Measurements from ENCODE around the gene CPSF7.

DNA sequence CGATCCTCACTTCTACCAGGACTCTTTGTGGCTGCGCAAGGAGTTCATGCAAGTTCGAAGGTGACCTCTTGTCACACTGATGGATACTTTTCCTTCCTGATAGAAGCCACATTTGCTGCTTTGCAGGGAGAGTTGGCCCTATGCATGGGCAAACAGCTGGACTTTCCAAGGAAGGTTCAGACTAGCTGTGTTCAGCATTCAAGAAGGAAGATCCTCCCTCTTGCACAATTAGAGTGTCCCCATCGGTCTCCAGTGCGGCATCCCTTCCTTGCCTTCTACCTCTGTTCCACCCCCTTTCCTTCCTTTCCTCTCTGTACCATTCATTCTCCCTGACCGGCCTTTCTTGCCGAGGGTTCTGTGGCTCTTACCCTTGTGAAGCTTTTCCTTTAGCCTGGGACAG is 61.1 kb downstream of the CPSF7 start:
- TF ChIP-seq, protein P1, sequence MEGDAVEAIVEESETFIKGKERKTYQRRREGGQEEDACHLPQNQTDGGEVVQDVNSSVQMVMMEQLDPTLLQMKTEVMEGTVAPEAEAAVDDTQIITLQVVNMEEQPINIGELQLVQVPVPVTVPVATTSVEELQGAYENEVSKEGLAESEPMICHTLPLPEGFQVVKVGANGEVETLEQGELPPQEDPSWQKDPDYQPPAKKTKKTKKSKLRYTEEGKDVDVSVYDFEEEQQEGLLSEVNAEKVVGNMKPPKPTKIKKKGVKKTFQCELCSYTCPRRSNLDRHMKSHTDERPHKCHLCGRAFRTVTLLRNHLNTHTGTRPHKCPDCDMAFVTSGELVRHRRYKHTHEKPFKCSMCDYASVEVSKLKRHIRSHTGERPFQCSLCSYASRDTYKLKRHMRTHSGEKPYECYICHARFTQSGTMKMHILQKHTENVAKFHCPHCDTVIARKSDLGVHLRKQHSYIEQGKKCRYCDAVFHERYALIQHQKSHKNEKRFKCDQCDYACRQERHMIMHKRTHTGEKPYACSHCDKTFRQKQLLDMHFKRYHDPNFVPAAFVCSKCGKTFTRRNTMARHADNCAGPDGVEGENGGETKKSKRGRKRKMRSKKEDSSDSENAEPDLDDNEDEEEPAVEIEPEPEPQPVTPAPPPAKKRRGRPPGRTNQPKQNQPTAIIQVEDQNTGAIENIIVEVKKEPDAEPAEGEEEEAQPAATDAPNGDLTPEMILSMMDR (IDR thresholded peaks at IDR 0.05): no peak
- TF ChIP-seq, protein P2, sequence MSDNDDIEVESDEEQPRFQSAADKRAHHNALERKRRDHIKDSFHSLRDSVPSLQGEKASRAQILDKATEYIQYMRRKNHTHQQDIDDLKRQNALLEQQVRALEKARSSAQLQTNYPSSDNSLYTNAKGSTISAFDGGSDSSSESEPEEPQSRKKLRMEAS (IDR thresholded peaks at IDR 0.05; ENCODE audit: low read depth): no peak
- TF ChIP-seq POLR2AphosphoS5 (IDR thresholded peaks at IDR 0.05; ENCODE audit: low read depth, low read length): no peak
- TF ChIP-seq, protein P3, sequence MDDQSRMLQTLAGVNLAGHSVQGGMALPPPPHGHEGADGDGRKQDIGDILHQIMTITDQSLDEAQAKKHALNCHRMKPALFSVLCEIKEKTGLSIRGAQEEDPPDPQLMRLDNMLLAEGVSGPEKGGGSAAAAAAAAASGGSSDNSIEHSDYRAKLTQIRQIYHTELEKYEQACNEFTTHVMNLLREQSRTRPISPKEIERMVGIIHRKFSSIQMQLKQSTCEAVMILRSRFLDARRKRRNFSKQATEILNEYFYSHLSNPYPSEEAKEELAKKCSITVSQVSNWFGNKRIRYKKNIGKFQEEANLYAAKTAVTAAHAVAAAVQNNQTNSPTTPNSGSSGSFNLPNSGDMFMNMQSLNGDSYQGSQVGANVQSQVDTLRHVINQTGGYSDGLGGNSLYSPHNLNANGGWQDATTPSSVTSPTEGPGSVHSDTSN (IDR thresholded peaks at IDR 0.05): no peak
- TF ChIP-seq, protein P4, sequence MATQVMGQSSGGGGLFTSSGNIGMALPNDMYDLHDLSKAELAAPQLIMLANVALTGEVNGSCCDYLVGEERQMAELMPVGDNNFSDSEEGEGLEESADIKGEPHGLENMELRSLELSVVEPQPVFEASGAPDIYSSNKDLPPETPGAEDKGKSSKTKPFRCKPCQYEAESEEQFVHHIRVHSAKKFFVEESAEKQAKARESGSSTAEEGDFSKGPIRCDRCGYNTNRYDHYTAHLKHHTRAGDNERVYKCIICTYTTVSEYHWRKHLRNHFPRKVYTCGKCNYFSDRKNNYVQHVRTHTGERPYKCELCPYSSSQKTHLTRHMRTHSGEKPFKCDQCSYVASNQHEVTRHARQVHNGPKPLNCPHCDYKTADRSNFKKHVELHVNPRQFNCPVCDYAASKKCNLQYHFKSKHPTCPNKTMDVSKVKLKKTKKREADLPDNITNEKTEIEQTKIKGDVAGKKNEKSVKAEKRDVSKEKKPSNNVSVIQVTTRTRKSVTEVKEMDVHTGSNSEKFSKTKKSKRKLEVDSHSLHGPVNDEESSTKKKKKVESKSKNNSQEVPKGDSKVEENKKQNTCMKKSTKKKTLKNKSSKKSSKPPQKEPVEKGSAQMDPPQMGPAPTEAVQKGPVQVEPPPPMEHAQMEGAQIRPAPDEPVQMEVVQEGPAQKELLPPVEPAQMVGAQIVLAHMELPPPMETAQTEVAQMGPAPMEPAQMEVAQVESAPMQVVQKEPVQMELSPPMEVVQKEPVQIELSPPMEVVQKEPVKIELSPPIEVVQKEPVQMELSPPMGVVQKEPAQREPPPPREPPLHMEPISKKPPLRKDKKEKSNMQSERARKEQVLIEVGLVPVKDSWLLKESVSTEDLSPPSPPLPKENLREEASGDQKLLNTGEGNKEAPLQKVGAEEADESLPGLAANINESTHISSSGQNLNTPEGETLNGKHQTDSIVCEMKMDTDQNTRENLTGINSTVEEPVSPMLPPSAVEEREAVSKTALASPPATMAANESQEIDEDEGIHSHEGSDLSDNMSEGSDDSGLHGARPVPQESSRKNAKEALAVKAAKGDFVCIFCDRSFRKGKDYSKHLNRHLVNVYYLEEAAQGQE (IDR thresholded peaks at IDR 0.05; ENCODE audit: low read depth, low read length): no peak
- TF ChIP-seq RAD21 (IDR thresholded peaks at IDR 0.05; ENCODE audit: low read length): no peak
- TF ChIP-seq, protein P5, sequence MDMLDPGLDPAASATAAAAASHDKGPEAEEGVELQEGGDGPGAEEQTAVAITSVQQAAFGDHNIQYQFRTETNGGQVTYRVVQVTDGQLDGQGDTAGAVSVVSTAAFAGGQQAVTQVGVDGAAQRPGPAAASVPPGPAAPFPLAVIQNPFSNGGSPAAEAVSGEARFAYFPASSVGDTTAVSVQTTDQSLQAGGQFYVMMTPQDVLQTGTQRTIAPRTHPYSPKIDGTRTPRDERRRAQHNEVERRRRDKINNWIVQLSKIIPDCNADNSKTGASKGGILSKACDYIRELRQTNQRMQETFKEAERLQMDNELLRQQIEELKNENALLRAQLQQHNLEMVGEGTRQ (IDR thresholded peaks at IDR 0.05; ENCODE audit: borderline replicate concordance, low read depth, low read length): no peak
- no peak for TF ChIP-seq EP300 (IDR thresholded peaks at IDR 0.05; ENCODE audit: borderline replicate concordance in 1 of 2, low read depth in 1 of 2, low read length in 1 of 2)
- TF ChIP-seq NFIC (IDR thresholded peaks at IDR 0.05; ENCODE audit: borderline replicate concordance): no peak
- TF ChIP-seq MXI1 (IDR thresholded peaks at IDR 0.05; ENCODE audit: low read depth, low read length): no peak
- no peak for TF ChIP-seq CHD2 (IDR thresholded peaks at IDR 0.05; ENCODE audit: low read length, partially characterized antibody)
- TF ChIP-seq JUND (IDR thresholded peaks at IDR 0.05): no peak
